K562 (cell line): ENCODE results near the gene ANKRD36B. TPM values are rescaled to one million over a fixed set of nuclear protein-coding genes. Genes with fewer than 3 reads are reported as not detected.
"Not testable (repeated sequence)": the region's sequence is repeated elsewhere in the genome, so short reads cannot be mapped to it uniquely, and the experiment has no call there.

Source experiments
- ATAC-seq: fragments of 200-7000 bp; cut with Tn5 transposase; 3 replicates; pipeline ENCODE4 v1.9.1; 2020; ENCODE audit warnings: moderate library complexity
- BruUV-seq: library from RNA; stranded (reverse); fragments of 400-500 nt; replicated peaks from 2 replicates; lab custom pipeline; 2021; lab: Mats Ljungman, UMichigan
- CTCF ChIA-PET: fragments of 300-600 bp; formaldehyde crosslinking; extraction: SDS; loops from one replicate; lab custom pipeline; 2021; ENCODE audit warnings: low intra/inter-chr PET ratio; lab: Yijun Ruan, JAX
- POLR2A ChIA-PET: fragments of 300-600, 350-650 bp; sonication (Branson Sonifier 250); formaldehyde crosslinking; extraction: SDS; loops from one replicate; lab custom pipeline; 2021; ENCODE audit warnings: antibody characterized with exemption, inconsistent platforms; lab: Yijun Ruan, JAX
- DNase-seq, 4 experiments: peaks; one replicate each; pipeline versions ENCODE4 v3.0.0 to v3.0.0-alpha.2; 2011 to 2018; ENCODE audit warnings: low spot score in 3 of 4, mixed read lengths in 3 of 4; ENCODE audit errors: extremely low read depth in 1 of 4
- FAIRE-seq: peaks from 2 replicates; lab custom pipeline; 2011; peaks lifted over from hg19 to GRCh38; lab: Jason Lieb, UNC
- H2AFZ ChIP-seq: 2 replicates; pipeline ENCODE4 v1.6.0; 2011; ENCODE audit warnings: low read depth, low read length, control low read depth, inconsistent platforms
- H3K27ac ChIP-seq: fragments of 200-600 bp; 3 replicates; pipeline ENCODE4 v1.8.0; 2011; ENCODE audit warnings: low read depth, mild to moderate bottlenecking, control low read depth, inconsistent platforms, low read length, moderate library complexity, mixed read lengths; ENCODE audit errors: extremely low read depth
- H3K27me3 ChIP-seq, 2 experiments: fragments of 300-600 bp in 1 of 2; 2 replicates in 1 of 2; 3 replicates in 1 of 2; pipeline versions ENCODE4 v1.6.0 to v1.8.0; 2011; ENCODE audit warnings: inconsistent platforms in 2 of 2, low read length in 2 of 2, mild to moderate bottlenecking in 1 of 2, mixed read lengths in 1 of 2, moderate library complexity in 1 of 2; ENCODE audit not compliant: control insufficient read depth in 2 of 2, insufficient read depth in 2 of 2
- H3K36me3 ChIP-seq: fragments of 300-600 bp; 3 replicates; pipeline ENCODE4 v1.8.0; 2011; ENCODE audit warnings: mild to moderate bottlenecking, low read length, inconsistent platforms; ENCODE audit not compliant: control insufficient read depth, insufficient read depth
- H3K4me1 ChIP-seq, 2 experiments: fragments of 200-600 bp in 1 of 2; replicated peaks in 1 of 2; 2 replicates in 1 of 2; 3 replicates in 1 of 2; pipeline versions ENCODE4 v1.5.1 to v1.8.0; 2011; ENCODE audit warnings: inconsistent platforms in 2 of 2, low read length in 2 of 2, mild to moderate bottlenecking in 1 of 2, mixed read lengths in 1 of 2, moderate library complexity in 1 of 2; ENCODE audit not compliant: control insufficient read depth in 2 of 2, insufficient read depth in 2 of 2
- H3K4me2 ChIP-seq: 2 replicates; pipeline ENCODE4 v1.6.1; 2011; ENCODE audit warnings: low read length, control low read depth, inconsistent platforms, mixed read lengths; ENCODE audit not compliant: insufficient read depth
- H3K4me3 ChIP-seq: fragments of 200-600 bp; sonication (generic), shearing (Covaris generic); 2 replicates; pipeline ENCODE4 v1.5.1; 2016; ENCODE audit warnings: control low read depth, inconsistent platforms
- H3K79me2 ChIP-seq: fragments of 200-600 bp; 3 replicates; pipeline ENCODE4 v1.8.0; 2011; ENCODE audit warnings: low read length, inconsistent platforms; ENCODE audit not compliant: control insufficient read depth, insufficient read depth
- H3K9ac ChIP-seq, 2 experiments: 2 replicates each; pipeline versions ENCODE4 v1.6.0 to v1.6.1; 2011; ENCODE audit warnings: low read depth in 2 of 2, low read length in 2 of 2, control low read depth in 1 of 2, inconsistent platforms in 1 of 2, mild to moderate bottlenecking in 1 of 2, mixed read lengths in 1 of 2; ENCODE audit not compliant: insufficient read depth in 1 of 2
- H3K9me1 ChIP-seq: one replicate; pipeline ENCODE4 v1.6.0; 2011; ENCODE audit warnings: inconsistent platforms, mild to moderate bottlenecking, low read length, moderate library complexity; ENCODE audit not compliant: control insufficient read depth, insufficient read depth
- H3K9me3 ChIP-seq: replicated peaks from 2 replicates; pipeline ENCODE4 v1.5.1; 2011; ENCODE audit warnings: low read depth, low read length, inconsistent platforms; ENCODE audit not compliant: control insufficient read depth, insufficient read depth
- H4K20me1 ChIP-seq: replicated peaks from 2 replicates; pipeline ENCODE4 v1.6.1; 2011; ENCODE audit warnings: low read length, inconsistent platforms, mixed read lengths; ENCODE audit not compliant: control insufficient read depth, insufficient read depth
- EHMT2 ChIP-seq: fragments of 450-650 bp; IDR thresholded peaks from 2 replicates; pipeline ENCODE4 v1.6.1; 2018; ENCODE audit warnings: antibody characterized with exemption
- ELF4 ChIP-seq: fragments of 450-650 bp; formaldehyde crosslinking; IDR thresholded peaks from 2 replicates; pipeline ENCODE4 v1.4.0; 2022; ENCODE audit warnings: missing genetic modification characterization
- WGBS: fragments of 100-300 bp; shearing (Covaris generic); methylation state at CpG from one replicate; pipeline ENCODE4 v1.1.6; 2016; ENCODE audit warnings: low coverage, mixed read lengths; ENCODE audit not compliant: insufficient coverage; ENCODE audit errors: missing lambda C conversion rate; 5-methylcytosine and 5-hydroxymethylcytosine counted together
- in situ Hi-C: fragments of 300-500 bp; cut with MboI; formaldehyde crosslinking; loops from 4 replicates; pipeline ENCODE4 v1.15.0; 2018; ENCODE audit warnings: inconsistent platforms, mixed read lengths
- intact Hi-C: fragments of 100-400 bp; cut with micrococcal nuclease; formaldehyde crosslinking; loops from 2 replicates; pipeline ENCODE4 v1.14.2; 2022
- polyA plus RNA-seq, 8 experiments: library from polyadenylated mRNA; depleted of rRNA in 4 of 8; stranded (reverse) in 5 of 8; unstranded in 3 of 8; fragments of >200 nt; fragmentation: Nextera tagmentation in 2 of 8; fragmentation: Illumina TruSeq in 1 of 8; extraction: Ambion mirVana in 2 of 8; extraction: Trizol in 1 of 8; gene quantifications; 2 replicates each; pipeline versions ENCODE4 v1.2.1 to v1.2.3, GENCODE V29; 2011 to 2014; ENCODE audit warnings: inconsistent platforms in 1 of 8, missing spikeins in 1 of 8
- total RNA-seq, 7 experiments: library from RNA; depleted of rRNA in 6 of 7; stranded (reverse); fragments of >200 nt in 6 of 7; fragmentation: Illumina TruSeq in 2 of 7; extraction: Trizol in 2 of 7; gene quantifications; 2 replicates each; pipeline versions ENCODE4 v1.2.1 to v1.2.3, GENCODE V29; 2011 to 2021; ENCODE audit warnings: low replicate concordance in 1 of 7
- TF ChIP-seq, protein P1 (sequence below): fragments of 450-650 bp; IDR thresholded peaks from 2 replicates; pipeline ENCODE4 v1.6.1; 2017; ENCODE audit warnings: antibody characterized with exemption

Gene ANKRD36B
- total and polyA plus RNA-seq, 9 of the 15 experiments (the other 6 are each of a cell fraction or from before 2014, with no cell fraction given), result 7.6 to 40.9 (median 13.3) TPM

DNA sequence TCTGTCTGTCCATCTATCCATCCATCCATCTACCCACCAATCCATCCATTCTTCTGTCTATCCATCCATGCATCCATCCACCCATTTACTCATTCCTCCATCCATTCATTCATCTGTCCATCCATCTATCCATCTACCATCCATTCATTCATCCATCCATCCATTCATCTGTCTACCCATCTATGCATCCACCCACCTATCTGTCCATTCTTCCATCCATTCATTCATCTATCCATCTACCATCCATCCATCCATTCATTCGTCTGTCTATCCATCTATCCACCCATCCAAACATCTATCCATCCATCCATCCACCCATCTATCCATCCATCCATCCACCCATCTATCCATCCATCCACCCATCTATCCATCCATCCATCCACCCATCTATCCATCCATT, 30.8 kb upstream of the ANKRD36B start:
- FAIRE-seq, H3K4me3 ChIP-seq, BruUV-seq, H3K4me1 ChIP-seq, H2AFZ ChIP-seq, H3K9me1 ChIP-seq, POLR2A ChIA-PET, H3K27ac ChIP-seq, H3K9ac ChIP-seq, H3K36me3 ChIP-seq, H3K4me2 ChIP-seq, H3K9me3 ChIP-seq, ATAC-seq, CTCF ChIA-PET, H4K20me1 ChIP-seq, DNase-seq, H3K27me3 ChIP-seq, H3K79me2 ChIP-seq, intact Hi-C loops: not testable (repeated sequence)
- WGBS, result 8% methylated on average over 1 of the region's 1 CpG
- in situ Hi-C loops, result loop anchor here (5.0 kb wide), 1 partner anchor 1863 kb away; no protein-coding TSS in a partner anchor
- TF ChIP-seq ELF4 (peak; percentile 12; the same call in 1 of the 2 replicates), EHMT2 (0 out of 2 replicates have a peak, but pooled peaks have one; percentile 52)
- TF ChIP-seq, protein P1, sequence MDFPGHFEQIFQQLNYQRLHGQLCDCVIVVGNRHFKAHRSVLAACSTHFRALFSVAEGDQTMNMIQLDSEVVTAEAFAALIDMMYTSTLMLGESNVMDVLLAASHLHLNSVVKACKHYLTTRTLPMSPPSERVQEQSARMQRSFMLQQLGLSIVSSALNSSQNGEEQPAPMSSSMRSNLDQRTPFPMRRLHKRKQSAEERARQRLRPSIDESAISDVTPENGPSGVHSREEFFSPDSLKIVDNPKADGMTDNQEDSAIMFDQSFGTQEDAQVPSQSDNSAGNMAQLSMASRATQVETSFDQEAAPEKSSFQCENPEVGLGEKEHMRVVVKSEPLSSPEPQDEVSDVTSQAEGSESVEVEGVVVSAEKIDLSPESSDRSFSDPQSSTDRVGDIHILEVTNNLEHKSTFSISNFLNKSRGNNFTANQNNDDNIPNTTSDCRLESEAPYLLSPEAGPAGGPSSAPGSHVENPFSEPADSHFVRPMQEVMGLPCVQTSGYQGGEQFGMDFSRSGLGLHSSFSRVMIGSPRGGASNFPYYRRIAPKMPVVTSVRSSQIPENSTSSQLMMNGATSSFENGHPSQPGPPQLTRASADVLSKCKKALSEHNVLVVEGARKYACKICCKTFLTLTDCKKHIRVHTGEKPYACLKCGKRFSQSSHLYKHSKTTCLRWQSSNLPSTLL, result 0 out of 2 replicates have a peak, but pooled peaks have one; percentile 15
